H9 (cell line): ENCODE measurements around the gene AGTPBP1. TPM values are rescaled to one million over a fixed set of nuclear protein-coding genes. Genes with fewer than 3 reads are reported as not detected.

Source experiments
- DNase-seq: peaks from one replicate; pipeline ENCODE4 v3.0.0-alpha.2; 2017
- H2AFZ ChIP-seq: one replicate; pipeline ENCODE4 v1.6.1; 2013; ENCODE audit warnings: mild to moderate bottlenecking, low read length, control low read depth, moderate library complexity
- H2AK5ac ChIP-seq: 2 replicates; pipeline ENCODE4 v1.6.1; 2013; ENCODE audit warnings: low read length, control low read depth, mixed read lengths; ENCODE audit not compliant: insufficient read length
- H2BK120ac ChIP-seq: one replicate; pipeline ENCODE4 v1.6.1; 2013; ENCODE audit warnings: low read depth, mild to moderate bottlenecking, low read length, control low read depth, inconsistent platforms; ENCODE audit not compliant: poor library complexity, severe bottlenecking
- H2BK12ac ChIP-seq: 2 replicates; pipeline ENCODE4 v1.6.1; 2013; ENCODE audit warnings: low read length, control low read depth, mixed read lengths, low read depth; ENCODE audit not compliant: insufficient read length
- H2BK15ac ChIP-seq: 2 replicates; pipeline ENCODE4 v1.6.1; 2013; ENCODE audit warnings: low read depth, low read length, control low read depth
- H2BK20ac ChIP-seq: one replicate; pipeline ENCODE4 v1.6.1; 2013; ENCODE audit warnings: low read depth, mild to moderate bottlenecking, low read length, control low read depth, inconsistent platforms; ENCODE audit not compliant: poor library complexity, severe bottlenecking
- H2BK5ac ChIP-seq: 2 replicates; pipeline ENCODE4 v1.6.1; 2013; ENCODE audit warnings: low read length, control low read depth, mixed read lengths; ENCODE audit not compliant: insufficient read length
- H3K14ac ChIP-seq: 2 replicates; pipeline ENCODE4 v1.6.1; 2013; ENCODE audit warnings: low read length, control low read depth; ENCODE audit not compliant: insufficient read depth
- H3K18ac ChIP-seq: 2 replicates; pipeline ENCODE4 v1.6.1; 2013; ENCODE audit warnings: low read depth, mild to moderate bottlenecking, mixed read lengths, low read length, control low read depth; ENCODE audit not compliant: insufficient read length
- H3K23ac ChIP-seq: 2 replicates; pipeline ENCODE4 v1.6.1; 2013; ENCODE audit warnings: low read length, control low read depth, mixed read lengths, low read depth; ENCODE audit not compliant: insufficient read length
- H3K23me2 ChIP-seq: 2 replicates; pipeline ENCODE4 v1.6.1; 2013; ENCODE audit warnings: low read depth, mild to moderate bottlenecking, mixed read lengths, low read length, control low read depth; ENCODE audit not compliant: insufficient read length, poor library complexity, severe bottlenecking
- H3K27ac ChIP-seq: 2 replicates; pipeline ENCODE4 v1.5.1; 2013; ENCODE audit warnings: low read length, control low read depth, mixed read lengths, low read depth; ENCODE audit not compliant: insufficient read length
- H3K27me3 ChIP-seq: 2 replicates; pipeline ENCODE4 v1.6.1; 2013; ENCODE audit warnings: low read length, control low read depth, inconsistent platforms; ENCODE audit not compliant: insufficient read depth
- H3K4ac ChIP-seq: 2 replicates; pipeline ENCODE4 v1.6.1; 2013; ENCODE audit warnings: low read depth, mild to moderate bottlenecking, control low read depth, inconsistent platforms, low read length, moderate library complexity
- H3K4me1 ChIP-seq: 2 replicates; pipeline ENCODE4 v1.6.1; 2013; ENCODE audit warnings: low read length, control low read depth, inconsistent platforms; ENCODE audit not compliant: insufficient read depth
- H3K4me2 ChIP-seq: 2 replicates; pipeline ENCODE4 v1.6.1; 2013; ENCODE audit warnings: low read length, control low read depth, mixed read lengths; ENCODE audit not compliant: insufficient read length, insufficient read depth
- H3K56ac ChIP-seq: 2 replicates; pipeline ENCODE4 v1.6.1; 2013; ENCODE audit warnings: low read depth, mild to moderate bottlenecking, mixed read lengths, low read length, control low read depth; ENCODE audit not compliant: insufficient read length
- H3K79me1 ChIP-seq: 2 replicates; pipeline ENCODE4 v1.6.1; 2013; ENCODE audit warnings: low read depth, mild to moderate bottlenecking, moderate library complexity, low read length, control low read depth, inconsistent platforms; ENCODE audit not compliant: insufficient read depth, poor library complexity, severe bottlenecking
- H3K79me2 ChIP-seq: 2 replicates; pipeline ENCODE4 v1.6.1; 2013; ENCODE audit warnings: low read length, control low read depth, inconsistent platforms; ENCODE audit not compliant: insufficient read depth
- H3K9ac ChIP-seq: 2 replicates; pipeline ENCODE4 v1.6.1; 2013; ENCODE audit warnings: low read length, control low read depth, mixed read lengths; ENCODE audit not compliant: insufficient read length; ENCODE audit errors: extremely low read depth
- H3K9me3 ChIP-seq: one replicate; pipeline ENCODE4 v1.6.1; 2013; ENCODE audit warnings: low read depth, low read length, inconsistent platforms; ENCODE audit not compliant: control insufficient read depth
- H3T11ph ChIP-seq: one replicate; pipeline ENCODE4 v1.6.1; 2013; ENCODE audit warnings: mild to moderate bottlenecking, low read length, control low read depth, inconsistent platforms
- H4K20me1 ChIP-seq: one replicate; pipeline ENCODE4 v1.6.1; 2013; ENCODE audit not compliant: control insufficient read depth, insufficient read length, insufficient read depth
- H4K5ac ChIP-seq: 2 replicates; pipeline ENCODE4 v1.6.1; 2013; ENCODE audit warnings: low read depth, mild to moderate bottlenecking, mixed read lengths, low read length, control low read depth; ENCODE audit not compliant: insufficient read length
- H4K8ac ChIP-seq: replicated peaks from 2 replicates; pipeline ENCODE4 v1.6.1; 2013; ENCODE audit warnings: low read length, control low read depth, mixed read lengths, low read depth; ENCODE audit not compliant: insufficient read length
- H4K91ac ChIP-seq: 2 replicates; pipeline ENCODE4 v1.6.1; 2013; ENCODE audit warnings: low read depth, mild to moderate bottlenecking, moderate library complexity, mixed read lengths, low read length, control low read depth; ENCODE audit not compliant: insufficient read length
- H3K27ac Mint-ChIP-seq, 3 experiments: 2 replicates in 2 of 3; 3 replicates in 1 of 3; pipeline ENCODE4 v1.8.0; 2020 to 2021; ENCODE audit warnings: mixed read lengths in 3 of 3, mild to moderate bottlenecking in 1 of 3, moderate library complexity in 1 of 3
- H3K27me3 Mint-ChIP-seq: 2 replicates; pipeline ENCODE4 v1.8.0; 2021; ENCODE audit warnings: low read depth, mild to moderate bottlenecking, moderate library complexity, mixed read lengths
- H3K36me3 Mint-ChIP-seq, 3 experiments: 2 replicates in 2 of 3; 3 replicates in 1 of 3; pipeline ENCODE4 v1.8.0; 2020 to 2021; ENCODE audit warnings: low read depth in 3 of 3, mixed read lengths in 3 of 3; ENCODE audit not compliant: insufficient read depth in 1 of 3
- H3K4me1 Mint-ChIP-seq, 2 experiments: 2 replicates each; pipeline ENCODE4 v1.8.0; 2020; ENCODE audit warnings: mixed read lengths in 2 of 2
- H3K4me3 Mint-ChIP-seq, 2 experiments: 2 replicates in 1 of 2; 3 replicates in 1 of 2; pipeline ENCODE4 v1.8.0; 2020 to 2021; ENCODE audit warnings: mild to moderate bottlenecking in 2 of 2, mixed read lengths in 2 of 2, moderate library complexity in 1 of 2
- H3K9me3 Mint-ChIP-seq, 2 experiments: 2 replicates in 1 of 2; 3 replicates in 1 of 2; pipeline ENCODE4 v1.8.0; 2020; ENCODE audit warnings: mild to moderate bottlenecking in 2 of 2, mixed read lengths in 2 of 2, moderate library complexity in 1 of 2
- CTCF ChIP-seq: fragments of 200-600 bp; sonication (generic); conservative IDR thresholded peaks from 3 replicates; pipeline ENCODE4 v1.8.0; 2021; ENCODE audit warnings: antibody characterized with exemption, mild to moderate bottlenecking
- WGBS: extraction: QIAGEN DNeasy Blood & Tissue Kit; methylation state at CpG from one replicate; pipeline ENCODE4 v1.1.7; 2013; ENCODE audit warnings: missing lambda C conversion rate, low lambda C conversion rate, mixed read lengths; ENCODE audit not compliant: insufficient read length; ENCODE audit errors: extremely low coverage; 5-methylcytosine and 5-hydroxymethylcytosine counted together
- total RNA-seq: library from RNA; stranded (reverse); gene quantifications from 2 replicates; pipeline ENCODE4 v1.2.1, GENCODE V29; 2021

Gene AGTPBP1
- total RNA-seq, 1 experiment from 2014 or later = 53.1 TPM

DNA sequence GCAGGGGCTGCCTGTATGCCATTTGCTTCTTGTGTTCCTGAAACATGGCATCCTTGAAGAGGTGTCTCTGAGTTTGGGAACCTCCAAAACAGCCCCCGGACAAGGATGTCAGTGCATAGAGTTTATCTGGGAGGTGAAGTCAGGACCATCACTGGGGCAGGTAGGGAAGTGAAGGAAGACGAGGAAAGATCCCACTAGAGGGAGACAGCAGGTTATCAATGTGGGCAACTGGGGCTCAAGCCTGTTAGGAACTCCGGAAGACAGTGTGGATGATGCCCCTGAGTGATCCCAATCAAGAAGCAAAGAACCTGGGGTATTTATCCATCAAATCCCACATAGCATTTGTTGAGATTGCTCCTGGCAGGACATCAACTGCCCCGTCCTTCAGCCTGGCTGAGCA is 233.1 kb downstream of the AGTPBP1 start:
- Histone ChIP-seq H4K20me1 (no peaks in the 10 kb centered on the region), H3K18ac (no peak overlapping the region), H3K56ac (no peak overlapping the region), H3K14ac (no peak overlapping the region), H4K91ac (no peak overlapping the region), H2AK5ac (no peak overlapping the region), H4K8ac (no peak overlapping the region), H3T11ph (no peak overlapping the region), H3K27me3 (no peaks in the 10 kb centered on the region), H3K23ac (no peak overlapping the region), H3K79me1 (no peaks in the 10 kb centered on the region), H3K27ac (no peak overlapping the region), H2BK12ac (no peak overlapping the region), H2AFZ (no peak overlapping the region), H3K9me3 (no peaks in the 10 kb centered on the region), H2BK5ac (no peak overlapping the region), H3K9ac (no peak overlapping the region), H2BK15ac (no peak overlapping the region), H3K4ac (no peak overlapping the region), H2BK20ac (no peak overlapping the region), H3K4me2 (no peak overlapping the region), H2BK120ac (no peak overlapping the region), H3K79me2 (no peaks in the 10 kb centered on the region), H4K5ac (no peak overlapping the region), H3K23me2 (no peaks in the 10 kb centered on the region), H3K4me1 (no peaks in the 10 kb centered on the region)
- TF ChIP-seq CTCF = peak; percentile 58
- Mint-ChIP-seq H3K36me3 (no peaks in the 10 kb centered on the region), H3K4me1 (peaks cover 0 to 3% of the 10 kb centered on the region in 2 experiments; a peak in 2 of 4 replicates), H3K27ac (no peak overlapping the region), H3K27me3 (peaks cover 3% of the 10 kb centered on the region; the same call in 1 of the 2 replicates), H3K9me3 (no peaks in the 10 kb centered on the region), H3K4me3 (no peak overlapping the region)
- WGBS = no CpG with 5 or more reads among the region's 4 CpGs
- peak; percentile 50 for DNase-seq
